GM06990 (cell line): ENCODE results near the gene ARHGAP15.

Source experiments
- DNase-seq: peaks from one replicate; pipeline ENCODE4 v3.0.0-alpha.2; 2011; ENCODE audit not compliant: insufficient read length; ENCODE audit errors: extremely low read depth
- H3K27me3 ChIP-seq: replicated peaks from 2 replicates; pipeline ENCODE4 v1.6.0; 2011; ENCODE audit warnings: low read length; ENCODE audit not compliant: control insufficient read depth, insufficient read depth
- H3K36me3 ChIP-seq: 2 replicates; pipeline ENCODE4 v1.5.1; 2011; ENCODE audit warnings: low read length; ENCODE audit not compliant: control insufficient read depth, insufficient read depth
- H3K4me3 ChIP-seq: replicated peaks from 2 replicates; pipeline ENCODE4 v1.5.1; 2011; ENCODE audit warnings: low read depth, mild to moderate bottlenecking, control low read depth, low read length
- TF ChIP-seq, protein P1 (sequence below): IDR thresholded peaks from 2 replicates; pipeline ENCODE4 v1.5.1; 2011; ENCODE audit warnings: low read length, control low read depth, mild to moderate bottlenecking, inconsistent platforms; ENCODE audit not compliant: insufficient read depth, poor library complexity, severe bottlenecking

Gene ARHGAP15

DNA sequence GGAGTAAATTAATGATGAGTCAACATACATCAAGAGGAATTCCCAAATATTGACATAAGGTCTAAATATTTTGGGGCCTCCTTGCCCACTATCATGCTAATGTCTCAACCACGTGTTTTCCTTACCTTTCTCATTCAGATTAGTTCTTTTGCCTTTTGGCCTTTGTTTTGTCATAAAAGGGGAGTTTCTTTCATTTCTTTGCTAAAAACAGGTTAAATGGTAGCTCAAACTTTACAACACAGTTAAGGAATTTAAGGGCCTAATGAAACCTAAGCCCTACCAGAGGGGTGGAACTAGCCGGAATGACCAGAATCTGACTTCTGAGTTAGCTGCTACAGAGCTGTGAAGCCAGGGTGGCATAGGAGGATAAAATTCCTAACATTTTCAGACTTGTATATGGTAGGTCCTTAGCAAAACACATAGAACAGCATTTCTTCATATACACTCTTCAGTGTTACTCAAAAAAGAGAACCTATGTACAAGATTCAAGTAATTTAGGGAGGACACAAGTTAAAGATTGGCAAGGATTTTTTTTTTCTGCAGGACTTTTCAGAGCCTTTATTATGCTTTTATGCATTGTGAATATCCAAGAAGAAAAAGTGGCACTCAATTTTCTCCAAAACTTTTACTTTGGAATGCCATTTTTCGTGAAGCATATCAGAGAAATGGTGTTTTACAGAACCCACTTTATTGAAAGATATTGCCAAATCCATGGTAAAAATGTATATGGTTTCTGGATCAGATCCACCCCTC is 633.1 kb downstream of the ARHGAP15 start:
- TF ChIP-seq, protein P1, sequence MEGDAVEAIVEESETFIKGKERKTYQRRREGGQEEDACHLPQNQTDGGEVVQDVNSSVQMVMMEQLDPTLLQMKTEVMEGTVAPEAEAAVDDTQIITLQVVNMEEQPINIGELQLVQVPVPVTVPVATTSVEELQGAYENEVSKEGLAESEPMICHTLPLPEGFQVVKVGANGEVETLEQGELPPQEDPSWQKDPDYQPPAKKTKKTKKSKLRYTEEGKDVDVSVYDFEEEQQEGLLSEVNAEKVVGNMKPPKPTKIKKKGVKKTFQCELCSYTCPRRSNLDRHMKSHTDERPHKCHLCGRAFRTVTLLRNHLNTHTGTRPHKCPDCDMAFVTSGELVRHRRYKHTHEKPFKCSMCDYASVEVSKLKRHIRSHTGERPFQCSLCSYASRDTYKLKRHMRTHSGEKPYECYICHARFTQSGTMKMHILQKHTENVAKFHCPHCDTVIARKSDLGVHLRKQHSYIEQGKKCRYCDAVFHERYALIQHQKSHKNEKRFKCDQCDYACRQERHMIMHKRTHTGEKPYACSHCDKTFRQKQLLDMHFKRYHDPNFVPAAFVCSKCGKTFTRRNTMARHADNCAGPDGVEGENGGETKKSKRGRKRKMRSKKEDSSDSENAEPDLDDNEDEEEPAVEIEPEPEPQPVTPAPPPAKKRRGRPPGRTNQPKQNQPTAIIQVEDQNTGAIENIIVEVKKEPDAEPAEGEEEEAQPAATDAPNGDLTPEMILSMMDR = no peak
- DNase-seq = no peak
- no peak overlapping the region for H3K4me3 ChIP-seq
- H3K27me3 ChIP-seq = no peaks in the 10 kb centered on the region
- no peaks in the 10 kb centered on the region for H3K36me3 ChIP-seq

DNA sequence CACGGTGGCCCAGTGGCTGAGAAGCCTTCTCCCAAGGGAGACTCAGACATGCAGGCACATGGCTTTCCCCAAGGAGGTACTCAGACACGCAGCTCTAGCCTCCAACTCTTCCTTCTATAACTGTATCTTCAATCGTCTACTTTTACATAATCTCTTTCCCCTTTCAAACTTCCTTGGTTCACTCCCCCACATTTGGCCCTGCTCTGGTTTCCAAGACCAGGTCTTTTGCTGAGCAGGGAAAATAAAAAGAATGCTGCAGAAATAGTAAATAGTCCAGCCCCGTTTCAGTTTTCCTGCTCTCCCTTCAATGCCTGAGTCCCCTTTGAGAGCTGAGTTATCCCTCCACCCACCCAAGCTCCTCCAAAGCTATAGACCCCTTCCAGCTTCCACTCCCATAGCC is 635.0 kb downstream of the ARHGAP15 start:
- Histone ChIP-seq H3K27me3 (no peaks in the 10 kb centered on the region), H3K36me3 (no peaks in the 10 kb centered on the region; the same call in 1 of the 2 replicates), H3K4me3 (no peak overlapping the region)
- TF ChIP-seq, protein P1 = no peak
- no peak for DNase-seq

DNA sequence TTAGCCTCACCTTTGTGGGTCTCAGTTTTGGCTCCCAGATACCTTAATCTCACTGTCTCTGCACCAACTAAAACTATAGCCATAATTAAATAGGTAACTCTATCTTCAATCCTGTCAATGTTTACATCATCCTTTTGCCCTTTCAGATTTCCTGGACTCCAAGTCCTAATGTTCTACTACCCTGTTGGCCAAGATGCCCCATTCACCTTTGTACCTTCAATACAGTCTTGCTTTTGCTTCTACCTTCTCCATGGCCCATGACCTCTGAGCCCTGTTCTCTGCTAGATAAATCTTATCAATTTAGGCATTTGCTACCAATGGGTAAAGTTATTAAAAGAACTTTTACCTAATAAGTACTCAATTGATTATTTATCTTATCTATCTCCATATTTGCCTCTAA is 635.5 kb downstream of the ARHGAP15 start:
- TF ChIP-seq, protein P1 = no peak
- no peak for DNase-seq
- Histone ChIP-seq H3K36me3 (no peaks in the 10 kb centered on the region; the same call in 1 of the 2 replicates), H3K27me3 (no peaks in the 10 kb centered on the region), H3K4me3 (no peak overlapping the region)

DNA sequence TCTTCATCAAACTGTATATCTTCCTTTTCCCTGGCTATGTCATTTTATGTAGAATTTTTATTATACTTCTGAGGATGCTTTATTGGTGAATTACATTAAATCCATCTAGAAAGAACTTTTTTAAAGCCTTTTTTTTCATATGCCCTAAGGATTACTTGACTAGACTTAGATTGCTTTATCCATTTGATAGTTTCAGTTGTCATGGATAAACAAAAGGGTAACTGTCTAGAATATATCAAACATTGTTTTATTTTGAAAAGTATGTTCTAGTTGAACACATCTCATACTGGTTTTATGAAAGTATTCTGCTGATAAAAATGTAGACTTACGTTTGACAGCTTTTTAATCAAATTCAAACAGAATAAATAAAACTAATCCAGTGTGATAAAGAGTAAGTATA is 639.8 kb downstream of the ARHGAP15 start:
- H3K27me3 ChIP-seq = no peaks in the 10 kb centered on the region
- no peak overlapping the region for H3K4me3 ChIP-seq
- TF ChIP-seq, protein P1 = no peak
- DNase-seq = no peak
- H3K36me3 ChIP-seq = no peaks in the 10 kb centered on the region; the same call in 1 of the 2 replicates

DNA sequence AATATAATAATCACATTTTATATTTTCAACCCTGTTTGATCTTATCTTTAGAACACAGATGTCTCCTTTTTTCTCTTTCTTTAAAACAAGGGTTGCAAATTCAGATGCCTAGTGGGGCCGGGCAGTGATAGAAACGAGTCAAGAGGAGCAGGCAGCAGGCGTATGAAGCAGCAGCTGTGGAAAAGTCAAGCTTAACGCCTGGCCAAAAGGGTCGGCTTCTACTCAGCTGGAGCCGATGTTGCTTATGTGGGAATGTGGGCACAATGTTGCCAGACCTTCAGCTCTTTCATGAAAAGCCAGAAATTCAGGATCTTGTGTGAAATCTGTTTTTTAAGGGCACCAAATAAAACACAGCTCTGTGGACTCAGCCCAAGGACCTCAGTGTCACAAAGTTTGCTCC is 642.7 kb downstream of the ARHGAP15 start:
- TF ChIP-seq, protein P1 = no peak
- DNase-seq = no peak
- Histone ChIP-seq H3K36me3 (no peaks in the 10 kb centered on the region; the same call in 1 of the 2 replicates), H3K4me3 (no peak overlapping the region), H3K27me3 (no peaks in the 10 kb centered on the region)
